HepG2 (cell line): ENCODE results near the gene ZNF567. TPM values are rescaled to one million over a fixed set of nuclear protein-coding genes. Genes with fewer than 3 reads are reported as not detected.

ENCODE experiments used
- ATAC-seq: fragments of 200-7000 bp; cut with Tn5 transposase; 3 replicates; pipeline ENCODE4 v1.9.1; 2020; ENCODE audit warnings: mild to moderate bottlenecking, moderate library complexity
- BruUV-seq: library from RNA; stranded (reverse); fragments of 400-500 nt; replicated peaks from 2 replicates; lab custom pipeline; 2021; lab: Mats Ljungman, UMichigan
- CTCF ChIA-PET: fragments of 300-600 bp; formaldehyde crosslinking; extraction: SDS; loops from one replicate; lab custom pipeline; 2021; ENCODE audit warnings: low total read pairs, inconsistent platforms, low intra/inter-chr PET ratio; lab: Yijun Ruan, JAX
- POLR2A ChIA-PET: fragments of 350-600 bp; sonication (Branson Sonifier 250); formaldehyde crosslinking; loops from one replicate; lab custom pipeline; 2020; ENCODE audit warnings: antibody characterized with exemption, inconsistent platforms; lab: Yijun Ruan, JAX
- DNase-seq: peaks from one replicate; pipeline ENCODE4 v3.0.0-alpha.2; 2015; ENCODE audit warnings: low spot score
- FAIRE-seq: peaks from 3 replicates; lab custom pipeline; 2011; peaks lifted over from hg19 to GRCh38; lab: Jason Lieb, UNC
- H2AFZ ChIP-seq: one replicate; pipeline ENCODE4 v1.6.1; 2011; ENCODE audit warnings: low read length, inconsistent platforms
- H3K27ac ChIP-seq: fragments of 300-600 bp; 3 replicates; pipeline ENCODE4 v1.8.0; 2011; ENCODE audit warnings: mixed run types, mild to moderate bottlenecking, mixed read lengths, low read length, inconsistent platforms; ENCODE audit not compliant: insufficient read depth; ENCODE audit errors: extremely low read length
- H3K27me3 ChIP-seq, 2 experiments: fragments of 200-600 bp in 1 of 2; 2 replicates in 1 of 2; 3 replicates in 1 of 2; pipeline versions ENCODE4 v1.6.0 to v1.8.0; 2011; ENCODE audit warnings: low read length in 2 of 2, mild to moderate bottlenecking in 2 of 2, moderate library complexity in 2 of 2, inconsistent platforms in 1 of 2; ENCODE audit not compliant: insufficient read depth in 2 of 2, control insufficient read depth in 1 of 2
- H3K36me3 ChIP-seq, 2 experiments: fragments of 200-600 bp in 1 of 2; replicated peaks in 1 of 2; 2 replicates in 1 of 2; 3 replicates in 1 of 2; pipeline versions ENCODE4 v1.5.1 to v1.8.0; 2011; ENCODE audit warnings: low read length in 2 of 2, inconsistent platforms in 1 of 2; ENCODE audit not compliant: insufficient read depth in 2 of 2, control insufficient read depth in 1 of 2
- H3K4me1 ChIP-seq: 2 replicates; pipeline ENCODE4 v1.5.1; 2012; ENCODE audit warnings: low read length, inconsistent platforms; ENCODE audit not compliant: insufficient read depth
- H3K4me2 ChIP-seq: 2 replicates; pipeline ENCODE4 v1.6.0; 2011; ENCODE audit warnings: low read depth, low read length, inconsistent platforms
- H3K4me3 ChIP-seq, 3 experiments: fragments of 200-600 bp in 1 of 3; sonication (generic), shearing (Covaris generic) in 1 of 3; replicated peaks in 1 of 3; 2 replicates each; pipeline ENCODE4 v1.5.1; 2011 to 2016; ENCODE audit warnings: low read length in 3 of 3, inconsistent platforms in 2 of 3, low read depth in 2 of 3, mild to moderate bottlenecking in 2 of 3, control low read depth in 1 of 3, mixed read lengths in 1 of 3; ENCODE audit not compliant: insufficient read depth in 1 of 3
- H3K79me2 ChIP-seq: one replicate; pipeline ENCODE4 v1.6.1; 2011; ENCODE audit warnings: low read length, inconsistent platforms; ENCODE audit not compliant: insufficient read depth
- H3K9ac ChIP-seq: 2 replicates; pipeline ENCODE4 v1.6.0; 2011; ENCODE audit warnings: mild to moderate bottlenecking, low read depth, low read length, inconsistent platforms; ENCODE audit not compliant: insufficient read depth
- H3K9me3 ChIP-seq: 2 replicates; pipeline ENCODE4 v1.5.1; 2012; ENCODE audit warnings: mild to moderate bottlenecking, low read length
- H4K20me1 ChIP-seq: 2 replicates; pipeline ENCODE4 v1.6.0; 2011; ENCODE audit warnings: inconsistent platforms, mild to moderate bottlenecking, low read length, moderate library complexity; ENCODE audit not compliant: insufficient read depth
- EED ChIP-seq: sonication (generic); formaldehyde crosslinking; IDR thresholded peaks from 2 replicates; pipeline ENCODE4 v1.5.0; 2020; ENCODE audit warnings: mild to moderate bottlenecking, missing genetic modification reagents
- ZFP1 ChIP-seq: IDR thresholded peaks from 2 replicates; pipeline ENCODE4 v1.6.1; 2016
- ZFP90 ChIP-seq: sonication (generic); formaldehyde crosslinking; IDR thresholded peaks from 2 replicates; pipeline ENCODE4 v1.8.0; 2022; ENCODE audit warnings: missing genetic modification reagents, mild to moderate bottlenecking, inconsistent platforms, borderline replicate concordance
- ZNF251 ChIP-seq: sonication (generic); formaldehyde crosslinking; IDR thresholded peaks from 2 replicates; pipeline ENCODE4 v1.9.0; 2021; ENCODE audit warnings: mild to moderate bottlenecking, missing genetic modification reagents
- ZNF460 ChIP-seq: sonication (generic); formaldehyde crosslinking; IDR thresholded peaks from 2 replicates; pipeline ENCODE4 v1.5.1; 2020; ENCODE audit warnings: missing genetic modification reagents, mild to moderate bottlenecking, borderline replicate concordance
- ZNF549 ChIP-seq: sonication (generic); formaldehyde crosslinking; IDR thresholded peaks from 2 replicates; pipeline ENCODE4 v1.5.0; 2020; ENCODE audit warnings: missing genetic modification reagents
- ZNF775 ChIP-seq: sonication (generic); formaldehyde crosslinking; IDR thresholded peaks from 2 replicates; pipeline ENCODE4 v1.4.0; 2020; ENCODE audit warnings: missing genetic modification reagents, mild to moderate bottlenecking, moderate library complexity, borderline replicate concordance
- ZSCAN21 ChIP-seq: sonication (generic); formaldehyde crosslinking; IDR thresholded peaks from 2 replicates; pipeline ENCODE4 v1.8.0; 2022; ENCODE audit warnings: mild to moderate bottlenecking, missing genetic modification reagents, moderate library complexity, borderline replicate concordance
- WGBS: methylation state at CpG from one replicate; pipeline ENCODE4 v1.1.6; 2017; ENCODE audit warnings: low lambda C conversion rate; 5-methylcytosine and 5-hydroxymethylcytosine counted together
- in situ Hi-C: cut with HindIII; loops from 2 replicates; pipeline ENCODE4 v1.10.0; 2017; ENCODE audit warnings: low pct_unique_long_range_greater_than_20kb; ENCODE audit not compliant: extremely low pct_ligation_motif_present
- intact Hi-C: fragments of 100-400 bp; cut with micrococcal nuclease; formaldehyde crosslinking; loops from one replicate; pipeline ENCODE4 v1.10.0; 2022; ENCODE audit not compliant: unreplicated experiment
- polyA plus RNA-seq, 8 experiments: library from polyadenylated mRNA; depleted of rRNA in 3 of 8; stranded (reverse) in 7 of 8; unstranded in 1 of 8; fragments of >200 nt; fragmentation: Illumina TruSeq in 4 of 8; extraction: Trizol in 4 of 8; gene quantifications; 2 replicates each; pipeline versions ENCODE4 v1.2.1 to v1.2.3, GENCODE V29; 2011 to 2016; ENCODE audit warnings: low read depth in 4 of 8, missing spikeins in 1 of 8, mixed read lengths in 1 of 8; ENCODE audit not compliant: insufficient read depth in 1 of 8
- total RNA-seq, 5 experiments: library from RNA; depleted of rRNA; stranded (reverse); fragments of >200 nt; fragmentation: Illumina TruSeq; extraction: Trizol; gene quantifications; 2 replicates each; pipeline ENCODE4 v1.2.3, GENCODE V29; 2016; ENCODE audit warnings: low read depth in 1 of 5
- TF ChIP-seq, protein P1 (sequence below), 2 experiments: sonication (generic) in 1 of 2; formaldehyde crosslinking in 1 of 2; IDR thresholded peaks; 2 replicates each; pipeline versions ENCODE4 v1.4.0 to v1.6.1; 2018 to 2020; ENCODE audit warnings: missing genetic modification reagents in 2 of 2, borderline replicate concordance in 1 of 2, low read depth in 1 of 2, mild to moderate bottlenecking in 1 of 2, missing biosample characterization in 1 of 2
- TF ChIP-seq, protein P2 (sequence below): sonication (generic); formaldehyde crosslinking; IDR thresholded peaks from 2 replicates; pipeline ENCODE4 v1.4.0; 2020; ENCODE audit warnings: missing genetic modification reagents, borderline replicate concordance
- TF ChIP-seq, protein P3 (sequence below): sonication (generic); formaldehyde crosslinking; IDR thresholded peaks from 2 replicates; pipeline ENCODE4 v1.5.0; 2020; ENCODE audit warnings: mild to moderate bottlenecking, missing genetic modification reagents, borderline replicate concordance
- TF ChIP-seq, protein P4 (sequence below): sonication (generic); formaldehyde crosslinking; IDR thresholded peaks from 2 replicates; pipeline ENCODE4 v1.5.1; 2020; ENCODE audit warnings: mild to moderate bottlenecking, missing genetic modification reagents, moderate library complexity
- TF ChIP-seq, protein P5 (sequence below): sonication (generic); formaldehyde crosslinking; IDR thresholded peaks from 2 replicates; pipeline ENCODE4 v1.4.0; 2020; ENCODE audit warnings: missing genetic modification reagents

Gene ZNF567
- total and polyA plus RNA-seq, 2 of the 13 experiments (the other 11 are each of a cell fraction or from before 2014, with no cell fraction given), result 3.1 to 6.8 TPM

DNA sequence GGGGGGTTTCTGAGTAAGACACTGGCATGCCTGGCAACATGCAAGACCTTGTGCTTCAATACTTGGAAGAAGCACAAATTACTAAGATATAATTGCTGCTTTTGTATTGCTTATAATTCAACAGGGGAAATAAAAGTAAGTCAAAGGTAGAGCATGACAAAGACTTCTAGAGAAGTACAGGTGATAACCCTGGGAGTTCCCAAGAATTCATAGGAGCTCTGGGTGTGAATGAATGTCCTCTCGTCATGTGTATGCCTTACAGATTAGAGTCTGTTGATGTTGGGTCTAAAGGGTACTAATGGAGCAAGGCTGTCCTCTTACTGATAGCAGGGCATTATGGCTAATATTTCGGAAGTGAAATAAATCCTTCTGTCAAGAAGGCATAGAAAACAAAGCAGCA is 13.2 kb upstream of the ZNF567 start:
- H3K9me3 ChIP-seq, result peaks cover 32% of the 10 kb centered on the region
- no peak overlapping the region for H3K4me3 ChIP-seq
- no peaks in the 10 kb centered on the region for H3K79me2 ChIP-seq
- FAIRE-seq (no peak), DNase-seq (no peak), ATAC-seq (no peak)
- ChIA-PET CTCF (no interaction called here), POLR2A (no interaction called here)
- intact Hi-C loops, result no loop called here
- H3K27ac ChIP-seq, result no peak overlapping the region
- no peak overlapping the region for H3K9ac ChIP-seq
- H2AFZ ChIP-seq, result no peak overlapping the region
- peaks cover 0 to 2% of the 10 kb centered on the region in 2 experiments; a peak in 2 of 5 replicates for H3K36me3 ChIP-seq
- H3K4me1 ChIP-seq, result no peaks in the 10 kb centered on the region
- H4K20me1 ChIP-seq, result no peaks in the 10 kb centered on the region
- WGBS, result 85% methylated on average over 2 of the region's 2 CpGs
- TF ChIP-seq ZFP1 (CRISPR knock-in tag) (no peak), EED (no peak), ZNF251 (CRISPR knock-in tag) (no peak), ZSCAN21 (CRISPR knock-in tag) (no peak), ZNF775 (no peak), ZNF460 (no peak), ZFP90 (no peak), ZNF549 (no peak)
- TF ChIP-seq, protein P1, sequence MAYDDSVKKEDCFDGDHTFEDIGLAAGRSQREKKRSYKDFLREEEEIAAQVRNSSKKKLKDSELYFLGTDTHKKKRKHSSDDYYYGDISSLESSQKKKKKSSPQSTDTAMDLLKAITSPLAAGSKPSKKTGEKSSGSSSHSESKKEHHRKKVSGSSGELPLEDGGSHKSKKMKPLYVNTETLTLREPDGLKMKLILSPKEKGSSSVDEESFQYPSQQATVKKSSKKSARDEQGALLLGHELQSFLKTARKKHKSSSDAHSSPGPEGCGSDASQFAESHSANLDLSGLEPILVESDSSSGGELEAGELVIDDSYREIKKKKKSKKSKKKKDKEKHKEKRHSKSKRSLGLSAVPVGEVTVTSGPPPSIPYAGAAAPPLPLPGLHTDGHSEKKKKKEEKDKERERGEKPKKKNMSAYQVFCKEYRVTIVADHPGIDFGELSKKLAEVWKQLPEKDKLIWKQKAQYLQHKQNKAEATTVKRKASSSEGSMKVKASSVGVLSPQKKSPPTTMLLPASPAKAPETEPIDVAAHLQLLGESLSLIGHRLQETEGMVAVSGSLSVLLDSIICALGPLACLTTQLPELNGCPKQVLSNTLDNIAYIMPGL (CRISPR knock-in tag; IDR thresholded peaks at IDR 0.05; ENCODE audit: borderline replicate concordance in 1 of 2, low read depth in 1 of 2), result no peak
- TF ChIP-seq, protein P2, sequence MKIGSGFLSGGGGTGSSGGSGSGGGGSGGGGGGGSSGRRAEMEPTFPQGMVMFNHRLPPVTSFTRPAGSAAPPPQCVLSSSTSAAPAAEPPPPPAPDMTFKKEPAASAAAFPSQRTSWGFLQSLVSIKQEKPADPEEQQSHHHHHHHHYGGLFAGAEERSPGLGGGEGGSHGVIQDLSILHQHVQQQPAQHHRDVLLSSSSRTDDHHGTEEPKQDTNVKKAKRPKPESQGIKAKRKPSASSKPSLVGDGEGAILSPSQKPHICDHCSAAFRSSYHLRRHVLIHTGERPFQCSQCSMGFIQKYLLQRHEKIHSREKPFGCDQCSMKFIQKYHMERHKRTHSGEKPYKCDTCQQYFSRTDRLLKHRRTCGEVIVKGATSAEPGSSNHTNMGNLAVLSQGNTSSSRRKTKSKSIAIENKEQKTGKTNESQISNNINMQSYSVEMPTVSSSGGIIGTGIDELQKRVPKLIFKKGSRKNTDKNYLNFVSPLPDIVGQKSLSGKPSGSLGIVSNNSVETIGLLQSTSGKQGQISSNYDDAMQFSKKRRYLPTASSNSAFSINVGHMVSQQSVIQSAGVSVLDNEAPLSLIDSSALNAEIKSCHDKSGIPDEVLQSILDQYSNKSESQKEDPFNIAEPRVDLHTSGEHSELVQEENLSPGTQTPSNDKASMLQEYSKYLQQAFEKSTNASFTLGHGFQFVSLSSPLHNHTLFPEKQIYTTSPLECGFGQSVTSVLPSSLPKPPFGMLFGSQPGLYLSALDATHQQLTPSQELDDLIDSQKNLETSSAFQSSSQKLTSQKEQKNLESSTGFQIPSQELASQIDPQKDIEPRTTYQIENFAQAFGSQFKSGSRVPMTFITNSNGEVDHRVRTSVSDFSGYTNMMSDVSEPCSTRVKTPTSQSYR (CRISPR knock-in tag), result no peak
- TF ChIP-seq, protein P3, sequence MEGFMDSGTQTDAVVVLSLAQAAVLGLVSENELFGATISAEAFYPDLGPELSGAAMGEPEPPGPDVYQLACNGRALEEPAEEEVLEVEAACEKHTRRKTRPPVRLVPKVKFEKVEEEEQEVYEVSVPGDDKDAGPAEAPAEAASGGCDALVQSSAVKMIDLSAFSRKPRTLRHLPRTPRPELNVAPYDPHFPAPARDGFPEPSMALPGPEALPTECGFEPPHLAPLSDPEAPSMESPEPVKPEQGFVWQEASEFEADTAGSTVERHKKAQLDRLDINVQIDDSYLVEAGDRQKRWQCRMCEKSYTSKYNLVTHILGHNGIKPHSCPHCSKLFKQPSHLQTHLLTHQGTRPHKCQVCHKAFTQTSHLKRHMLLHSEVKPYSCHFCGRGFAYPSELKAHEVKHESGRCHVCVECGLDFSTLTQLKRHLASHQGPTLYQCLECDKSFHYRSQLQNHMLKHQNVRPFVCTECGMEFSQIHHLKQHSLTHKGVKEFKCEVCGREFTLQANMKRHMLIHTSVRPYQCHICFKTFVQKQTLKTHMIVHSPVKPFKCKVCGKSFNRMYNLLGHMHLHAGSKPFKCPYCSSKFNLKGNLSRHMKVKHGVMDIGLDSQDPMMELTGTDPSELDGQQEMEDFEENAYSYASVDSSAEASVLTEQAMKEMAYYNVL, result no peak
- TF ChIP-seq, protein P4, sequence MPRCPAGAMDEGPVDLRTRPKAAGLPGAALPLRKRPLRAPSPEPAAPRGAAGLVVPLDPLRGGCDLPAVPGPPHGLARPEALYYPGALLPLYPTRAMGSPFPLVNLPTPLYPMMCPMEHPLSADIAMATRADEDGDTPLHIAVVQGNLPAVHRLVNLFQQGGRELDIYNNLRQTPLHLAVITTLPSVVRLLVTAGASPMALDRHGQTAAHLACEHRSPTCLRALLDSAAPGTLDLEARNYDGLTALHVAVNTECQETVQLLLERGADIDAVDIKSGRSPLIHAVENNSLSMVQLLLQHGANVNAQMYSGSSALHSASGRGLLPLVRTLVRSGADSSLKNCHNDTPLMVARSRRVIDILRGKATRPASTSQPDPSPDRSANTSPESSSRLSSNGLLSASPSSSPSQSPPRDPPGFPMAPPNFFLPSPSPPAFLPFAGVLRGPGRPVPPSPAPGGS, result no peak
- TF ChIP-seq, protein P5, sequence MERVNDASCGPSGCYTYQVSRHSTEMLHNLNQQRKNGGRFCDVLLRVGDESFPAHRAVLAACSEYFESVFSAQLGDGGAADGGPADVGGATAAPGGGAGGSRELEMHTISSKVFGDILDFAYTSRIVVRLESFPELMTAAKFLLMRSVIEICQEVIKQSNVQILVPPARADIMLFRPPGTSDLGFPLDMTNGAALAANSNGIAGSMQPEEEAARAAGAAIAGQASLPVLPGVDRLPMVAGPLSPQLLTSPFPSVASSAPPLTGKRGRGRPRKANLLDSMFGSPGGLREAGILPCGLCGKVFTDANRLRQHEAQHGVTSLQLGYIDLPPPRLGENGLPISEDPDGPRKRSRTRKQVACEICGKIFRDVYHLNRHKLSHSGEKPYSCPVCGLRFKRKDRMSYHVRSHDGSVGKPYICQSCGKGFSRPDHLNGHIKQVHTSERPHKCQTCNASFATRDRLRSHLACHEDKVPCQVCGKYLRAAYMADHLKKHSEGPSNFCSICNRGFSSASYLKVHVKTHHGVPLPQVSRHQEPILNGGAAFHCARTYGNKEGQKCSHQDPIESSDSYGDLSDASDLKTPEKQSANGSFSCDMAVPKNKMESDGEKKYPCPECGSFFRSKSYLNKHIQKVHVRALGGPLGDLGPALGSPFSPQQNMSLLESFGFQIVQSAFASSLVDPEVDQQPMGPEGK (CRISPR knock-in tag), result no peak
- no peaks in the 10 kb centered on the region for H3K27me3 ChIP-seq
- in situ Hi-C loops, result no loop called here
- H3K4me2 ChIP-seq, result no peak overlapping the region
- BruUV-seq, result no TSS peak
